Fibroblast of the aortic adventitia (primary cell): ENCODE data around the gene UPK1B. TPM values are rescaled to one million over a fixed set of nuclear protein-coding genes. Genes with fewer than 3 reads are reported as not detected.

Experiments
- DNase-seq: peaks from one replicate; pipeline ENCODE4 v3.0.0-alpha.2; 2010; ENCODE audit warnings: low read depth
- H3K4me3 ChIP-seq: 2 replicates; pipeline ENCODE4 v1.5.1; 2011; ENCODE audit warnings: low read depth, mild to moderate bottlenecking, control low read depth, low read length, moderate library complexity
- CTCF ChIP-seq: IDR thresholded peaks from 2 replicates; pipeline ENCODE4 v1.5.1; 2011; ENCODE audit warnings: mild to moderate bottlenecking, low read length, control low read depth, inconsistent platforms; ENCODE audit not compliant: insufficient read depth
- total RNA-seq: library from RNA; depleted of rRNA; stranded (reverse); fragments of >200 nt; gene quantifications from 2 replicates; pipeline ENCODE4 v1.2.3, GENCODE V29; 2012; ENCODE audit warnings: low replicate concordance

The UPK1B gene
- total RNA-seq, 1 donor, result 0.09 TPM

DNA sequence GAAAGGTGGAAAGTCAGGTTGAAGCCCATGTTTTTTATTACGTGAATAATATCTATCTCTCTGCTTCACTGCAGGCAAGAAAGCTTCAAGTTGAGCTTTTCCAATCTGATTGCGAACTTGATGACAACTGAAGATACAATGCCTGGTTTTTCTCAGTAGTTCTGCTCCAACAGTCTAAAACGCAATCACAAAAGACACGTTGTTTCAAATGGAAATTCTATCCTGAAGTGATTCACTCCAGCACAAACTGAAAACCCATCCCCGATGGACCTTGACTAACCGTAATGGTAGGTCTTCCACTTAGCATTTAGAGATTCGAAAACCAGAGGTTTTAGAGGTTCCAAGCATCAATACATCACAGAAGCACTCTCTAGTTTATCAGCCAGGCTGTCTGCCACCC is 56.7 kb downstream of the UPK1B start:
- DNase-seq, result no peak
- H3K4me3 ChIP-seq, result no peak overlapping the region
- no peak for TF ChIP-seq CTCF

GRCh38 chr3:119230745-119231144 is 57.3 kb downstream of the UPK1B start:
- no peak for TF ChIP-seq CTCF
- no peak overlapping the region for H3K4me3 ChIP-seq

GRCh38 chr3:119234610-119235009 is 61.2 kb downstream of the UPK1B start:
- no peak for TF ChIP-seq CTCF
- no peak overlapping the region for H3K4me3 ChIP-seq
- no peak for DNase-seq

More at GRCh38 chr3:119230745-119231144, 57.3 kb downstream of the UPK1B start:
- DNase-seq, result no peak

GRCh38 chr3:119235151-119235550 is 61.8 kb downstream of the UPK1B start:
- TF ChIP-seq CTCF, result no peak
- H3K4me3 ChIP-seq, result no peak overlapping the region
- DNase-seq, result peak; percentile 74

- H3K4me3 ChIP-seq, result no peak overlapping the region
- no peak for TF ChIP-seq CTCF
- DNase-seq, result no peak
Observed at GRCh38 chr3:119236756-119237155, 63.4 kb downstream of the UPK1B start.

DNA sequence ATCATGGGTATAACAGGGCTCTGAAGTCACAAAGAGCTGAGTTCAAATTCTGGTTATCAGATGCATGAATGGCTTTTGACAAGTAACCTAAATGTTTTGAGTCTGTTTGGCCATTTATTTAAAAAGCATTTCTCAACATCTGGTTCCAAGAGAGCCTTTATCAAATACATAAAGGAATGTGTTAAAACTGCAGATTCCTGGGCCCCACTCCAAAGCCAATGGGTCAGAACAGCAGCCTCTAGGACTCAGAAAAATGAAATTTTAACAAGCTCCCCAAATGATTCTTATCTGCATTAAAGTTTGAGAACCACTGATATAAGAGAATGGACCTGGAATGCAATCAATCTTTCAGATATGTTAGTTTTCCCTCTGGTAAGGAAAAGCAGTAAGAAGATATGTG is 63.9 kb downstream of the UPK1B start:
- no peak overlapping the region for H3K4me3 ChIP-seq
- no peak for TF ChIP-seq CTCF
- peak; percentile 81 for DNase-seq

DNA sequence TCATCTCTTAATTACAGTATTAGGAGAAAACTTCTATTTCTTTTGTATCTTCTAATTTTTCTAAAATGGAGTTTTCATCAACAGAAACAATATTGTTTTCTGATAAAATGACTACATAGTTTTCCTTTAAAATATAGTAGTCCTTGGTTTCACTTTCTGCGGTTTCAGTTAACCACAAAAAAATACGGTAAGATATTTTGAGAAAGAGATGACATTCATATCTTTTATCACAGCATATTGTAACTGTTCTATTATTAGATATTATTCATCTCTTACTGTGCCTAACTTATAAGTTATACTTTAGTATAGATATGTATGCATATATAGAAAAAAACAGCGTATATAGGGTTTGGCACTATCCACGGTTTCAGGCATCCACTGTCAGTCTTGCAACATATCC is 65.0 kb downstream of the UPK1B start:
- no peak for TF ChIP-seq CTCF
- peak; percentile 22 for DNase-seq
- peak overlapping the region; percentile 86 for H3K4me3 ChIP-seq
